SK-N-SH (cell line): ENCODE measurements around the gene TCEAL5. TPM values are rescaled to one million over a fixed set of nuclear protein-coding genes. Genes with fewer than 3 reads are reported as not detected.

Experiments
- CTCF ChIA-PET: fragments of 300-600, 350-600 bp; formaldehyde crosslinking; extraction: SDS; loops from one replicate; lab custom pipeline; 2021; lab: Yijun Ruan, JAX
- POLR2A ChIA-PET: fragments of 350-600 bp; sonication (Branson Sonifier 250); formaldehyde crosslinking; extraction: SDS; loops from one replicate; lab custom pipeline; 2020; ENCODE audit warnings: antibody characterized with exemption, inconsistent platforms; lab: Yijun Ruan, JAX
- DNase-seq: peaks from one replicate; pipeline ENCODE4 v3.0.0; 2012
- H2AFZ ChIP-seq: fragments of 200-600 bp; sonication (generic); 2 replicates; pipeline ENCODE4 v1.8.1; 2016; ENCODE audit warnings: antibody characterized with exemption, mild to moderate bottlenecking, low read depth
- H3F3A ChIP-seq: fragments of 200-600 bp; sonication (generic); replicated peaks from 2 replicates; pipeline ENCODE3; 2016; ENCODE audit warnings: antibody characterized with exemption, mild to moderate bottlenecking; ENCODE audit not compliant: insufficient read depth
- H3K27ac ChIP-seq, 2 experiments: fragments of 200-500 bp in 1 of 2; fragments of 200-600 bp in 1 of 2; sonication (Bioruptor generic) in 1 of 2; sonication (generic), shearing (Covaris generic) in 1 of 2; 2 replicates each; pipeline versions ENCODE4 v1.5.1 to v1.6.1; 2014 to 2016; ENCODE audit warnings: low read depth in 2 of 2, inconsistent platforms in 1 of 2, low read length in 1 of 2, mild to moderate bottlenecking in 1 of 2, mixed read lengths in 1 of 2
- H3K27me3 ChIP-seq: fragments of 200-600 bp; sonication (generic), shearing (Covaris generic); 2 replicates; pipeline ENCODE4 v1.6.1; 2016; ENCODE audit warnings: mixed run types; ENCODE audit not compliant: insufficient read depth
- H3K36me3 ChIP-seq, 2 experiments: fragments of 200-500 bp in 1 of 2; fragments of 200-600 bp in 1 of 2; sonication (Bioruptor generic) in 1 of 2; sonication (generic) in 1 of 2; replicated peaks in 1 of 2; 2 replicates each; pipeline versions ENCODE3 to v1.5.1; 2014 to 2016; ENCODE audit warnings: low read length in 1 of 2, mild to moderate bottlenecking in 1 of 2; ENCODE audit not compliant: insufficient read depth in 2 of 2, control insufficient read depth in 1 of 2
- H3K4me1 ChIP-seq, 2 experiments: fragments of 200-500 bp in 1 of 2; fragments of 200-600 bp in 1 of 2; sonication (Bioruptor generic) in 1 of 2; sonication (generic), shearing (Covaris generic) in 1 of 2; 2 replicates each; pipeline versions ENCODE4 v1.5.1 to v1.6.1; 2014 to 2016; ENCODE audit warnings: low read depth in 1 of 2, low read length in 1 of 2, mixed run types in 1 of 2; ENCODE audit not compliant: insufficient read depth in 2 of 2, control insufficient read depth in 1 of 2
- H3K4me2 ChIP-seq: fragments of 200-600 bp; sonication (generic), shearing (Covaris generic); 2 replicates; pipeline ENCODE4 v1.6.1; 2017; ENCODE audit warnings: mixed run types
- H3K4me3 ChIP-seq, 2 experiments: fragments of 200-500 bp in 1 of 2; fragments of 200-600 bp in 1 of 2; sonication (Bioruptor generic) in 1 of 2; sonication (generic), shearing (Covaris generic) in 1 of 2; 2 replicates each; pipeline versions ENCODE4 v1.5.1 to v1.8.1; 2014 to 2016; ENCODE audit warnings: low read depth in 2 of 2, inconsistent platforms in 1 of 2, low read length in 1 of 2, mild to moderate bottlenecking in 1 of 2, mixed read lengths in 1 of 2, moderate library complexity in 1 of 2
- H3K79me2 ChIP-seq: fragments of 200-600 bp; sonication (generic); 2 replicates; pipeline ENCODE4 v1.8.1; 2017; ENCODE audit warnings: mild to moderate bottlenecking; ENCODE audit not compliant: insufficient read depth
- H3K9ac ChIP-seq: fragments of 200-600 bp; sonication (generic); 2 replicates; pipeline ENCODE4 v1.6.1; 2017; ENCODE audit warnings: mixed run types
- H3K9me2 ChIP-seq: fragments of 200-600 bp; sonication (generic); 2 replicates; pipeline ENCODE4 v1.6.1; 2017; ENCODE audit warnings: mixed run types
- H3K9me3 ChIP-seq: fragments of 200-600 bp; sonication (generic); 2 replicates; pipeline ENCODE4 v1.6.1; 2017; ENCODE audit warnings: mixed run types, mild to moderate bottlenecking, moderate library complexity
- H4K20me1 ChIP-seq: fragments of 200-600 bp; sonication (generic); 2 replicates; pipeline ENCODE4 v1.6.1; 2017; ENCODE audit warnings: mild to moderate bottlenecking, mixed run types; ENCODE audit not compliant: insufficient read depth
- CHD2 ChIP-seq: fragments of 150-350 bp; IDR thresholded peaks from 2 replicates; pipeline ENCODE4 v1.6.1; 2018; ENCODE audit warnings: low read length; ENCODE audit not compliant: partially characterized antibody
- EP300 ChIP-seq, 2 experiments: IDR thresholded peaks; 2 replicates each; pipeline versions ENCODE4 v1.4.0 to v1.6.1; 2012; ENCODE audit warnings: borderline replicate concordance in 1 of 2, low read depth in 1 of 2, low read length in 1 of 2
- EZH2phosphoT487 ChIP-seq: fragments of 200-600 bp; sonication (generic); IDR thresholded peaks from 2 replicates; pipeline ENCODE4 v1.6.1; 2017; ENCODE audit warnings: low read depth, mixed run types, mild to moderate bottlenecking, antibody characterized with exemption, moderate library complexity, borderline replicate concordance
- FOXJ3 ChIP-seq: sonication (generic); formaldehyde crosslinking; IDR thresholded peaks from 2 replicates; pipeline ENCODE4 v1.5.1; 2020; ENCODE audit warnings: mild to moderate bottlenecking, missing genetic modification reagents
- GABPA ChIP-seq: IDR thresholded peaks from 2 replicates; pipeline ENCODE4 v1.4.0; 2012; ENCODE audit warnings: low read depth, mild to moderate bottlenecking
- GATA2 ChIP-seq: sonication (generic); formaldehyde crosslinking; IDR thresholded peaks from 2 replicates; pipeline ENCODE4 v1.5.0; 2020; ENCODE audit warnings: mild to moderate bottlenecking, missing genetic modification reagents
- MXI1 ChIP-seq: IDR thresholded peaks from 2 replicates; pipeline ENCODE4 v1.6.1; 2012; ENCODE audit warnings: mild to moderate bottlenecking, low read depth, low read length, improper control_type of control experiment
- POLR2AphosphoS5 ChIP-seq: IDR thresholded peaks from 2 replicates; pipeline ENCODE4 v1.6.1; 2012; ENCODE audit warnings: low read depth, low read length
- RAD21 ChIP-seq: IDR thresholded peaks from 2 replicates; pipeline ENCODE4 v1.6.1; 2012; ENCODE audit warnings: mild to moderate bottlenecking, low read length
- RCOR1 ChIP-seq: fragments of 150-350 bp; IDR thresholded peaks from 2 replicates; pipeline ENCODE4 v1.6.1; 2017; ENCODE audit warnings: antibody characterized with exemption, low read length
- YY1 ChIP-seq: IDR thresholded peaks from 2 replicates; pipeline ENCODE4 v1.4.0; 2012; ENCODE audit warnings: low read depth, mild to moderate bottlenecking
- WGBS: methylation state at CpG from one replicate; pipeline ENCODE4 v1.1.6; 2017; ENCODE audit warnings: low lambda C conversion rate; 5-methylcytosine and 5-hydroxymethylcytosine counted together
- polyA plus RNA-seq, 3 experiments: library from polyadenylated mRNA; depleted of rRNA; stranded (reverse); fragments of >200 nt; gene quantifications; 2 replicates each; pipeline ENCODE4 v1.2.3, GENCODE V29; 2012
- TF ChIP-seq, protein P1 (sequence below): IDR thresholded peaks from 2 replicates; pipeline ENCODE4 v1.4.0; 2012; ENCODE audit warnings: low read depth
- TF ChIP-seq, protein P2 (sequence below): IDR thresholded peaks from 2 replicates; pipeline ENCODE4 v1.4.0; 2012; ENCODE audit warnings: low read depth, borderline replicate concordance
- TF ChIP-seq, protein P3 (sequence below): IDR thresholded peaks from 2 replicates; pipeline ENCODE4 v1.4.0; 2012; ENCODE audit warnings: low read depth, borderline replicate concordance
- TF ChIP-seq, protein P4 (sequence below): fragments of 200-600 bp; sonication (generic); IDR thresholded peaks from 2 replicates; pipeline ENCODE4 v1.6.1; 2017; ENCODE audit warnings: antibody characterized with exemption, mild to moderate bottlenecking, moderate library complexity

TCEAL5 gene
- polyA plus RNA-seq, 1 of the 3 experiments (the other 2 are of a cell fraction) = 0.43 TPM

DNA sequence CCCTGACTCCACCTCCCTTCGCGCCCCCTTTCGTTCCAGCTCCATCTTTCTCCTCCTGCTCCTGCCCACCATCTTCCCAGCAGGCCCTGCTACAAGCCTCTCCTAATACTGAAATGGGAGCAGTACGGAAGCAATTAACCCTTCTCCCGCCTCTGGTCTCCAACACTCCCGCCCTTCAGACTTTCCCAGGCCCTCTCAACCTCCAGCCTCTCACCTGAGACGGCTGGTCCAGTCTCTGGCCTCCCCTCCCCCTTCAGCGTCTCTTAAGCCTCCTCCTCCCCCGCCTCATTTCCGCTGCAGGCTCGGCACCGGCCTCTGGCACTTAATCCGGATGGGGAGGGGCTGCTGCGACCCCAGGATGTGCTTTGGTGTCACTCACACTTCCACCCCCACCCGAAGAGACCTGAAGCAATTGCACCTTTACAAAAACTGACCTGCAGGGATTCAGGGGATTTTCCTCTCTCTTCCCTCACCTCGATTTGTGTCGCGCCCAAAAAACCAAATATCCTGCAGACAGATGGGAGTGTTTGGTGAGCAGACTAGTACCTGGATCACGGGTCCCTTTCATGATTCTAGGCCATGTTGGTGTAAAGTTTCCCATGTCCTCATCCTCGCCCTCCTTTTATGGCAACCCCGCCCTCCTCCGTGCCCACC is 22.3 kb downstream of the TCEAL5 start:
- Histone ChIP-seq H3K4me2 (peak overlapping the region; percentile 83), H3K27me3 (no peaks in the 10 kb centered on the region), H3K9me2 (no peaks in the 10 kb centered on the region), H3K27ac (peak overlapping the region; percentile 78 to 87), H3K4me3 (peak overlapping the region; percentile 74 to 75), H3K36me3 (peaks cover 4 to 12% of the 10 kb centered on the region in 2 experiments), H3K4me1 (peaks cover 0 to 3% of the 10 kb centered on the region in 2 experiments; a peak in 2 of 4 replicates), H3F3A (no peaks in the 10 kb centered on the region), H4K20me1 (no peaks in the 10 kb centered on the region), H3K9me3 (no peaks in the 10 kb centered on the region)
- POLR2A ChIA-PET = interaction anchor here (0.7 to 2.1 kb wide), 3 partner anchors 24 to 76 kb away, joined by 3 to 14 read pairs (median 3); partner anchors contain the start of genes BEX4 and TCEAL7
- CTCF ChIA-PET = interaction anchor here (2.2 kb wide), 1 partner anchor 43 kb away, joined by 16 read pairs; no protein-coding TSS in a partner anchor
- WGBS = 9% methylated on average over 22 of the region's 22 CpGs
- peak; percentile 55 for DNase-seq
- TF ChIP-seq EP300 (IDR thresholded peaks at IDR 0.05; ENCODE audit: borderline replicate concordance in 1 of 2, low read depth in 1 of 2, low read length in 1 of 2) = no peak
- TF ChIP-seq GATA2 (CRISPR knock-in tag) = no peak
- TF ChIP-seq RAD21 = no peak
- no peak for TF ChIP-seq FOXJ3 (CRISPR knock-in tag)
- TF ChIP-seq YY1 = peak; percentile 80
- TF ChIP-seq CHD2 = peak; percentile 36
- TF ChIP-seq, protein P1, sequence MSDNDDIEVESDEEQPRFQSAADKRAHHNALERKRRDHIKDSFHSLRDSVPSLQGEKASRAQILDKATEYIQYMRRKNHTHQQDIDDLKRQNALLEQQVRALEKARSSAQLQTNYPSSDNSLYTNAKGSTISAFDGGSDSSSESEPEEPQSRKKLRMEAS = no peak
- peak; percentile 49 for TF ChIP-seq GABPA
- TF ChIP-seq RCOR1 = no peak
- TF ChIP-seq, protein P2, sequence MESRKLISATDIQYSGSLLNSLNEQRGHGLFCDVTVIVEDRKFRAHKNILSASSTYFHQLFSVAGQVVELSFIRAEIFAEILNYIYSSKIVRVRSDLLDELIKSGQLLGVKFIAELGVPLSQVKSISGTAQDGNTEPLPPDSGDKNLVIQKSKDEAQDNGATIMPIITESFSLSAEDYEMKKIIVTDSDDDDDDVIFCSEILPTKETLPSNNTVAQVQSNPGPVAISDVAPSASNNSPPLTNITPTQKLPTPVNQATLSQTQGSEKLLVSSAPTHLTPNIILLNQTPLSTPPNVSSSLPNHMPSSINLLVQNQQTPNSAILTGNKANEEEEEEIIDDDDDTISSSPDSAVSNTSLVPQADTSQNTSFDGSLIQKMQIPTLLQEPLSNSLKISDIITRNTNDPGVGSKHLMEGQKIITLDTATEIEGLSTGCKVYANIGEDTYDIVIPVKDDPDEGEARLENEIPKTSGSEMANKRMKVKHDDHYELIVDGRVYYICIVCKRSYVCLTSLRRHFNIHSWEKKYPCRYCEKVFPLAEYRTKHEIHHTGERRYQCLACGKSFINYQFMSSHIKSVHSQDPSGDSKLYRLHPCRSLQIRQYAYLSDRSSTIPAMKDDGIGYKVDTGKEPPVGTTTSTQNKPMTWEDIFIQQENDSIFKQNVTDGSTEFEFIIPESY = no peak
- TF ChIP-seq MXI1 = 0 out of 2 replicates have a peak, but pooled peaks have one; percentile 7
- TF ChIP-seq, protein P3, sequence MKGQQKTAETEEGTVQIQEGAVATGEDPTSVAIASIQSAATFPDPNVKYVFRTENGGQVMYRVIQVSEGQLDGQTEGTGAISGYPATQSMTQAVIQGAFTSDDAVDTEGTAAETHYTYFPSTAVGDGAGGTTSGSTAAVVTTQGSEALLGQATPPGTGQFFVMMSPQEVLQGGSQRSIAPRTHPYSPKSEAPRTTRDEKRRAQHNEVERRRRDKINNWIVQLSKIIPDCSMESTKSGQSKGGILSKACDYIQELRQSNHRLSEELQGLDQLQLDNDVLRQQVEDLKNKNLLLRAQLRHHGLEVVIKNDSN = 0 out of 2 replicates have a peak, but pooled peaks have one; percentile 7
- TF ChIP-seq POLR2AphosphoS5 = peak; percentile 37; the same call in 1 of the 2 replicates
- TF ChIP-seq EZH2phosphoT487 = no peak
- TF ChIP-seq, protein P4, sequence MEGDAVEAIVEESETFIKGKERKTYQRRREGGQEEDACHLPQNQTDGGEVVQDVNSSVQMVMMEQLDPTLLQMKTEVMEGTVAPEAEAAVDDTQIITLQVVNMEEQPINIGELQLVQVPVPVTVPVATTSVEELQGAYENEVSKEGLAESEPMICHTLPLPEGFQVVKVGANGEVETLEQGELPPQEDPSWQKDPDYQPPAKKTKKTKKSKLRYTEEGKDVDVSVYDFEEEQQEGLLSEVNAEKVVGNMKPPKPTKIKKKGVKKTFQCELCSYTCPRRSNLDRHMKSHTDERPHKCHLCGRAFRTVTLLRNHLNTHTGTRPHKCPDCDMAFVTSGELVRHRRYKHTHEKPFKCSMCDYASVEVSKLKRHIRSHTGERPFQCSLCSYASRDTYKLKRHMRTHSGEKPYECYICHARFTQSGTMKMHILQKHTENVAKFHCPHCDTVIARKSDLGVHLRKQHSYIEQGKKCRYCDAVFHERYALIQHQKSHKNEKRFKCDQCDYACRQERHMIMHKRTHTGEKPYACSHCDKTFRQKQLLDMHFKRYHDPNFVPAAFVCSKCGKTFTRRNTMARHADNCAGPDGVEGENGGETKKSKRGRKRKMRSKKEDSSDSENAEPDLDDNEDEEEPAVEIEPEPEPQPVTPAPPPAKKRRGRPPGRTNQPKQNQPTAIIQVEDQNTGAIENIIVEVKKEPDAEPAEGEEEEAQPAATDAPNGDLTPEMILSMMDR = no peak
- TF ChIP-seq, all 33 proteins: peak for 6
- Histone ChIP-seq H2AFZ (peak overlapping the region; percentile 97), H3K79me2 (peaks cover 22% of the 10 kb centered on the region), H3K9ac (peak overlapping the region; percentile 77)
